GM12874 (cell line): ENCODE results near the gene CIITA.

Source experiments
- TF ChIP-seq, protein P1 (sequence below): IDR thresholded peaks from 2 replicates; pipeline ENCODE4 v1.5.1; 2011; ENCODE audit warnings: low read depth, mild to moderate bottlenecking, control low read depth, low read length, moderate library complexity; ENCODE audit not compliant: insufficient read depth

CIITA gene

DNA sequence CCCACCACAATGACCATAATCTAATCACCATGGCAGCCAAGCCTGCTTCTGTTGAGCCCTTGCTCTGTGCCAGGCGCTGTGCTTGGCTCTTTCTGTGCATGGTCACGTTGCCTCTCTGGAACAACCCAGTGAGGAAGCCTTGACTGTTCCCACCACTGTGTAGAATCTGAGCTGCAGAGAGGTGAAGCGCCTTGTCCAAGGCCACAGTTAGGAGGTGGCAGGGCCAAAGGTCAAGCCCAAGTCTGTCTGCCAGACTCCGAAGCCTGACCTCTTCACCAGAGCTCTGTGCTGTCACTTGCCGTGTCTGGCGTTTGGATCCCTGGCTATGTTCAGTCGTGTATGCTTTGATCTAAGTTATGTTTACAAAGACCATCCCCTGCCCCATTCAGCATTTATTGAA is 77.9 kb downstream of the CIITA start:
- TF ChIP-seq, protein P1, sequence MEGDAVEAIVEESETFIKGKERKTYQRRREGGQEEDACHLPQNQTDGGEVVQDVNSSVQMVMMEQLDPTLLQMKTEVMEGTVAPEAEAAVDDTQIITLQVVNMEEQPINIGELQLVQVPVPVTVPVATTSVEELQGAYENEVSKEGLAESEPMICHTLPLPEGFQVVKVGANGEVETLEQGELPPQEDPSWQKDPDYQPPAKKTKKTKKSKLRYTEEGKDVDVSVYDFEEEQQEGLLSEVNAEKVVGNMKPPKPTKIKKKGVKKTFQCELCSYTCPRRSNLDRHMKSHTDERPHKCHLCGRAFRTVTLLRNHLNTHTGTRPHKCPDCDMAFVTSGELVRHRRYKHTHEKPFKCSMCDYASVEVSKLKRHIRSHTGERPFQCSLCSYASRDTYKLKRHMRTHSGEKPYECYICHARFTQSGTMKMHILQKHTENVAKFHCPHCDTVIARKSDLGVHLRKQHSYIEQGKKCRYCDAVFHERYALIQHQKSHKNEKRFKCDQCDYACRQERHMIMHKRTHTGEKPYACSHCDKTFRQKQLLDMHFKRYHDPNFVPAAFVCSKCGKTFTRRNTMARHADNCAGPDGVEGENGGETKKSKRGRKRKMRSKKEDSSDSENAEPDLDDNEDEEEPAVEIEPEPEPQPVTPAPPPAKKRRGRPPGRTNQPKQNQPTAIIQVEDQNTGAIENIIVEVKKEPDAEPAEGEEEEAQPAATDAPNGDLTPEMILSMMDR = no peak

DNA sequence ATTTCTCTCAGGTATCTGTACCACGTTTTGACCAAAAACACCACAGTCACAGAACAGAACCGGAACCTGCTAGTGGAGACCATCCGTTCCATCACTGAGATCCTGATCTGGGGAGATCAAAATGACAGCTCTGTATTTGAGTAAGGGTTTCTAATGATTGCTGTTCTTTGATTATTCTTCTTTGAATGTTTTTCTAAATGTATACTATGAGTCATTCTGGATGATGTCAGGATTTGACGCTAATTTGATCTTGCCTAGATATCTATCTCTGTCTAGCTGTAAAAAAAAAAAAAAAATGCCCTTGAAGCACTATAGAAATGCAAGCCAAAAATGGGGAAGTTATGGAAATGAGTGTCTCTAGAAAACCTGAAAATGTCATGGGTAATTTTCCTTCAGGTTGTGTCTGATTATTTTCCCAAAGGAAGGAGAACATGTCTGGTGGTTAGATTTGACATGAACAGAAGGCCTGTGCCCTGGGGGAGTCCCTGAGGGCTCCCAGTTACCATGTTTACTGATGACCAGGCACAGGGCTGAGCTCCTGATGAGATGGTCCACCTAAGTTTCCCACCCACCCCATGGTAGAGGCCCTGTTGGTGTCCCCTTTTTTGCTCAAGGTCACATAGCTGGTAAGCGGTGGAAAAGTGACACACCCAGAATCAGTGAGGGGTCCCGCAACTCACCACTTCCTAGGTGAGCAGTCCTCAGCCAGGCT is 80.9 kb downstream of the CIITA start:
- TF ChIP-seq, protein P1 = no peak

DNA sequence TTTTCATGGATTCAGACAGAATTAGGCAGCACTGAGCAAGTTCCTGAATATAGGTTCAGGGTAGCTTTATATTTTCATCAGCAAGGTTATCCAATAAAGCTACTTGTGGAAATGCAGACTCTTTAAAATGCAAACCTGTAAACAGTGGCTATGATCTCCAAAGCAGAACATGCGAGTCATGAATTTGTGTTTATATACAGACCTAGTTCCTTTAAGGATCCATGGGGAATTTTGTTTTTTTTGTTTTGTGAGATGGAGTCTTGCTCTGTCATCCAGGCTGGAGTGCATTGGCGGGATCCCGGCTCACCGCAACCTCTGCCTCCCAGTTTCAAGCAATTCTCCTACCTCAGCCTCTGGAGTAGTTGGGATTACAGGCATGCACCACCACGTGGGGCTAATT is 82.2 kb downstream of the CIITA start:
- TF ChIP-seq, protein P1 = no peak

DNA sequence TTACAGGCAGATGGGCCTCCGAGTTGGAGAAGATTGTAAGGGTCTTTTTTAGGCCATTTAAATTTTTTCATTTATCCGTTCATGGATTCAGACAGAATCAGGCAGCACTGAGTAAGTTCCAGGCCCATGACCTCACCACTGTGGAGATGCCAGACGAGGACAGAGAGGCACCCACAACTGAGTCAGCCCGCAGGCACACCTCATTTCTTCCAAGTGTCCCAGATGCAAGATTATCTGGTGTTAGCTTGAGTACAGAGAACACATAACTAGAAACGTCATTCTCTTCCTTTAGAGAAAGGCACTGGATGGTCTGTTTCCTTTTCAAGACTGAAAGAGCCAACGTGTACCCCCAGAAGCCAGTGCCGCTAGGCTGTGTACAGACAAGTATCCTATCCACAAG is 84.2 kb downstream of the CIITA start:
- TF ChIP-seq, protein P1 = no peak

DNA sequence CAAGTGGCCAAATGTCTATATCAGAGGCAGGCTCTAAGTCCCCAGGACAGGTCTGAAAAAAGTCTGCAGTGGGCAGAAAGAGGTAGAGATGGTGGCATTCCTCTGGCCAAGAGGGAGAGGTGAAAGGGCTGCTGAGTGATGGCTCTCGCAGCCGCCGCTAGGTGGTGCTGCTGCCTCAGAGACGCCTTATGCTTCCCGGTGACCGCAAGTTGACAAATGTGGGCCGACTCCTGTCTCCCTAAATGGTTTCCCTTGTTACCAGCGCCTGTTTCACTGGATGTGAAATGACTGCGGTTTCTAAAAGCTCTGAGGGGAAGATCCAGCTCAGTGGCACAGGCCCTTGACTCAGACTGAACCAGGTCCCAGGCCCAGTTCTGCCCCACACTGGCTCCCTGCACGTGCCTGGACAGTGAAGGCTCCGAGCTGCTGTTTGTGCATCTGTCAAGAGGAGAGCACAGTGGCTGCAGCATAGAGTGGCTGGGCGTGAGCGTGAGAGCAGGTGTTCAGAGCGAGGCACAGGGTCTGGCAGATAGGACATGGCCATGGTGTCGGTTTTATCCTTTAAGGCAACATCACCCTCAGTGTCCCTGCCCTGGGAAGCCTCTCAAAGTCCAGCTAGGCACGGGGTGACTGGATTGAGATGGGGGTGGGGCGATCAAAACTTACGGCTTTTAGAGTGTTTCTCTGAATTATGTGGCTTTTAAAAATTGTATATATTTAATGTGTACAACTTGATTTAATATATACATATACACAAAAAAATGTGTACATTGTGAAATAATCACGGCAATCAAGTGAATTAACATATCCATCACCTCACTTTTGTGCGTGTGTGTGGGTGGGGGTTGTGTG is 87.3 kb downstream of the CIITA start:
- TF ChIP-seq, protein P1 = peak; percentile 97

DNA sequence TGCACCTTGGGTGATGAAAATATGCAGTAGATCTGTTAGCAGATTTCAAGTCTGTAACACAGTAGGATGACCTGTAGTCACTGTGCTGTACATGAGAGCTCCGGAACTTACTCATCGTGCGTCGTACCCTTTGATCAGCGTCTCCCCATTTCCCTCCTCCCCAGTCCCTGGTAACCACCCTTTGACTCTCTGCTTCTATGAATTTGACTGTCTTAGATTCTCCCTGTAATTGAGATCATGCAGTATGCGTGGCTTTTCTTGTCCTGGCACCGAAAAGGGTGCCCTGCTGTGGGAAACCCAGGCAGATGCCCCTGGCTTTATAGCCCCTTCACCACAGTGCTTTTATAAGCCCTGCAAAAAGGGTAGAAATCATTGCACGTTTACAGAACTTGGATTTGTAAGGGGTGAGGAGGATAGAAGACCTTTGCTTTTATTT is 87.9 kb downstream of the CIITA start:
- TF ChIP-seq, protein P1 = no peak

DNA sequence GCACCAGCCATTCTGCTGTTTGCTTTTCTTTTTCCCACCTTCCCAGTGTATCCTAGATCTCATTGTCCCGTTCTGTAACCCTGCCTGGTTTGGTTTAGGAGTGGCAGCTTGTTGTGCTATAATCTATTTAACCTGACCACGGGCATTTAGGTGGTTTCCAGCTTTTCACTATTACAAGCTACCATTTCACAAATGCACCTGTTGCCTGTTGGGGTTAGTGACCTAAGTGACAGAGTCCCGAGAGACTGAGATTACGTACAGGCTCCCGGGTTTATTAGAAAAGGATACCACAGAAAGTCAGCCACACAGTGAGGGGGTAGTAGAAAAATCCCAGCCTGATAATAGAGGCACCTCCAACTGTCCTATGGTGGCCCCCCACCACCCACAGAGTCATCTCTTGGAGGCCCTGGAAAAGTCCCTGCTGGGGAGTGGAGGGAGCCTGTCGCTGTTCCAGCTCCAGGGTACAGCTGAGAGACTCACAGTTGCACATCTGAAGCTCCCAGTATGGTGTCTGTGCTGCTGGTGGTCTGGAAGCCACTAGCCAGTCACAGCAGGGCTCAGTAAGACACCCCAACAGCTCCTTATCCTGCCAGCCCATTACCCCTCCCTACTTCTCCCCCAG is 88.5 kb downstream of the CIITA start:
- TF ChIP-seq, protein P1 = no peak
